CMK (cell line): ENCODE results near the gene GPHN.

Experiments used
- DNase-seq: peaks from one replicate; pipeline ENCODE4 v3.0.0-alpha.2; 2010; ENCODE audit warnings: low read depth

GPHN gene

DNA sequence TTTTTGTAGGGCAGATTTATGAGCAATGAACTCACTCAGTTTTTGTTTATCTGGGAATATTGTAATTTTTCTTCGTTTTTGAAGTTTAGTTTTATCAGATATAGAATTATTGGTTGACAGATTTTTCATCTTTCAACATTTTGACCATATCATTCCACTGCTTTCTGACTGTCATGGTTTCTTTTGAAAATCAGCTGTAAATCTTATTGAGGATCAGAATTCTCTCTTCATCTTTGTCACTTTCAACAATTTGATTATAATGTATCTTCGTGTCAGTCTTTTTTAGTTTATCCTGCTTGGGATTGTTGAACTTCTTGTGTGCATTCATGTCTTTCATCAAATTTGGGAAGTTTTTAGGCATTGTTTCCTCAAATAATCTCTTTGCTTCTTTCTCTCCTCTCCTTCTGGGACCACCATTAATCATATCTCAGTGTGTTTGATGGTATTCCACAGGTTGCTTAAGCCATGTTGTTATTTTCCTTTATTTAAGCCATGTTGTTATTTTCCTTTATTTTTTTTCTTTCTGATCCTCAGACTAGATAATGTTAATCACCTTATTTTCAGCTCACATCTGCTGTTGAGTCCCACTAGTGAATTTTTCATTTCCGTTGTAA, 451.6 kb downstream of the GPHN start:
- DNase-seq, result no peak

DNA sequence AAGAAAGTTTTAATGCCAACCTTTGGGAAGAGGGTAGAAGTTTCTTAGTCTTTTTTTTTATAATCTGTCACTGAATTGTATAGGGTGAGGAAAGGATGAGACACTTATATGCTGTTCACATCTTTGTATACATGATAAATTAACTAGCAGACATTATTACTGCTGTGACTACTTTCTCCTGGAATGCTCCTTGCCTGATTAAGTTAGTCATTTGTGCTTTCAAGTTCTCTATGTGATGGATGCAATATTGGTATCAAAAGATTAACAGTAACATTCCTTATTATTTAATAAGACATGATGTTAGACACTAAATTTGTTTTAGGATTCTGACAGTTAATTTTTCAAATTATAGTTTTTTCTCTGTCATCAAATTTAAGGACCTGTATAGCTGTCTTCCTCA, 457.9 kb downstream of the GPHN start:
- DNase-seq, result no peak

DNA sequence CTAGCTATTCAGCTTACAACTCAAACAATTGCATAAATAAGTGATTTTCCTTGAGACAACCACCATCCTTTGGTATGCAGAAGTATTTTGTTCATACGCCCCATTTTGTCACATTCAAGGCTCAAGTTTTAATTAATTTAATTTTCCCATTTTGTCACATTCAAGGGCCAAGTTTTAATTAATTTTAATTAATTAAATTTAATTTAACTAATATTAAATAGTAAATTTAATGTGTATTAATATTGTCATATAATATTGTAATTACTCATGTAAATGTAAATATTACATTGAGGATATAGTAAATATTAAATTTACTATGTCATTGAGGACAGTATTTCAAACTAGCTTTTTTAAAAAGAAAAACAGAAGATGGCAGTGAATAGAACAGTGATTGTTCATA, 464.5 kb downstream of the GPHN start:
- no peak for DNase-seq

DNA sequence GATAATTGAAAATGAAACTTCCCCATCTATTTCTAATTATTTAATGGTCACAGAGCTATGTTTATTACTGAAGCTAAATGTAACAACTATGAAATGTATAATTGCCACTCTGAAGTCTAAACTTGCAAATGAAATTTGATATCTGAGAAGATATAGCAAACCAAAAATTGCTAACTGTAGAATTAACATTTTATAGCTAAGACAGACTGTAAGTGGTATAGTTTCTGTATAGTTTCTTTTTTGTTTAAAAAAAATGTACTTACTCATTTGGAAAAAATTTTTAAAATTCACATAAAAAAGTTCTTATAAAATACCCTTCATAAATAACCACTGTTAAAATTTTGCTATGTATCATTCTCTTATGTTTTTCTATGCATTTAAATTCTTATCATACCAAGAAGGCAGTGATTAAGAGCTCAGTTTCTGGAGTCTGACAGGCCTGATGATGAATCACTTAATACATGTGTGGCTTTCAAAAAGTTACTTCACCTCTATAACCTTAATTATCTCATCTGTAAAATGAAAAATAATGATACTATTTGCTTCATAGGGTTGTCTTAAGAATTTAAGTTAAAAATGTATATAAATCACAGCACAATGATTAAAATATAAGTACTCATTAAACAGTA, 466.6 kb downstream of the GPHN start:
- no peak for DNase-seq

DNA sequence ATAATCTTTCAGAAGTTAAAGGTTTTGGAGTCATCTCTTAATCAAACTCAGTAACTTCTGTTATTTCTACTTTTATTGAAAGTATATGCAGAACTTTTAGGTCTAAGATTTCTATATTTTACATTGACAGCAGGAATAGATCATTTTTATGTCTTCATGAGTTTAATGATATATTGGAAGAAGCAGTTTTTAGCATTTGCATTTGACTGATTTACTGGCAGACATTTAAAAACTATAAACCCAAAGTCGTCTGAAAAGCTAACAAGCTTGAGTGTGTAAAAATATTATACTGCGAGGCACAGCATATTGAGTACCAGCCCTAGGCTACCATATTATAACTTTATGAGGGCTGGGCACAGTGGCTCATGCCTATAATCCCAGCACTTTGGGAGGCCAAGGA, 467.3 kb downstream of the GPHN start:
- DNase-seq, result no peak

DNA sequence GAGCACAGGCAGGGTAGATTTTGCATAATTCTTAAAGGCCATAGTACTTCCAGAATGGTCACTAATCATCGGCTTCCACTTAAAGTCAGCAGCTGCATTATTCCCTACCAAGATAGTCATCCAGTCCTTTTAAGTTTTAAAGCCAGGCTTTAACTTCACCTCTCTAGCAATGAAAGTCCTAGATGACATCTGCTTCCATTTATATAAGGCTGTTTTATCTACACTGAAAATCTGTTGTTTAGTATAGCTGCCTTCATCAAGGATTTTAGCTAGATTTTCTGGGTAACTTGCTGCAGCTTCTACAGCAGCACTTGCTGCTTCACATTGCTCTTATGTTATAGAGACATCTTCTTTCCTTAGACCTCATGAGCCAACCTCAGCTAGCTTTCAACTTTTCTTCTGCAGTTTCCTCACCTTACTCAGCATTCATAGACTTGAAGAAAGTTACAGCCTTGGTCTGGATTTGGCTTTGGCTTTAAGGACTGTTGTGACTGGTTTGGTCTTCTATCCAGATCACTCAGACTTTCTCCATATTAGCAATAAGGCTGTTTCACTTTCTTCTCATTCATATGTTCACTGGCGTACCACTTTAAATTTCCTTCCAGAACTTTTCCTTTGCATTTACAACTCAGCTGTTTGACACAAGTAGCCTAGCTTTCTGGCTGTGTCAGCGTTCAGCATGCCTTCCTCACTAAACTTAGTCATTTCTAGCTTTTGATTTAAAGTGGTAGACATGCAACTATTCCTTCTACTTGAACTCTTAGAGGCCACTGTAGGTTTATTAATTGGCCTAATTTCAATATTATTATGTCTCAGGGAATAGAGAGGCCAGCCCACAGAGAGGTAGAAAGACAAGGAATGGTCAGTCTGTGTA, 471.4 kb downstream of the GPHN start:
- no peak for DNase-seq

DNA sequence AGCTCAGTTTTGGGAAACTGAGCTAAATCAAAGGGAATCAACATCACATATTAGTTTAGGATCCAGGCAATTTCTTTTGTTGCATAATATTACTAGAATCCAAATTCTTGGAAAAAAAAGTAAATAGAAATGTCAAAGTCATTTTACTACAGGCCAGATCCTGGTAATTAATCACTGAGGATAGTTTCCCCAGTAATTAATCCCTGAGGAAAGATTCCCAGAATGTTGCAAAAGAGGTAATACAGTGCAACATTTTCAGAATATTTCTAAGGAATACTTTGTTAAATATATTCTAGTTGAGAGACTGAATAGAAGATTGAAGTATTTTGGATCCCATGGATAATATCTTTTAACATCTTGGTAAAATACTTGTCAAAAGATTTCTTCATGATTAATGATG, 474.3 kb downstream of the GPHN start:
- DNase-seq, result no peak

DNA sequence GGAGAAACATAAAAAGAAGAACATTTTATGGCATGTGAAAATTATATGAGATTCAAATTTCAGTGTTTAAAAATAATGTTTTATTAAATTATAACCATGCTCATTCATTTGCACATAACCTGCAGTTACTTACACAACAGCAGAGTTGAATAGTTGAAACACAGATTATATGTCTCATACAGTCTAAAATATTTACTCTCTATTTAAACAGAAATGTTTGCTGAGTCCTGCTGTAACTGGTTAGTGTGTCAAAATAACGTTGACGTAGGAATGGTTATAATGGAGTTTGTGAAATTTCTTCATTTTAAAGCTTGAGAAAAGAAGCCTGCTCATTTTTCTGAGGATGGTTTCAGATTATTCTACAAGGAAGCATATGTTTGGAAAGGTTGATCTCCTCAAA, 484.8 kb downstream of the GPHN start:
- DNase-seq, result no peak

DNA sequence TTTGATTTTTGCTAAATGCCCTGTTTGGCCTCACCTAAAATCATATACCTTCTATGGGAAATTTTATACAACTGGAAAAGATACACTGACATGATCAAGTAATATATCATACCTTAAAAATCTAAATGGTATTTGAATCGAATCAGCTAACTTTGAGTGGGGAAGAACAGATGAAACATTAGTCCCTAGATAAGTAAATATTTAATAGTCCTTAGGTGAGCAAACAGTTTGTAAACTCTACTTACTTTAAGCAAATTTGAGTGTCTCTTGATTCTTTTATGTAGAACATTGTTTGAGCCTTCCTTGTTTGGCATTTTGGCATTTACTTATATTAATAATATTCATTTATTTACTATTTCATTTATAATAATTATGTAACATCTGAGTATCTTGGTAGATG, 485.6 kb downstream of the GPHN start:
- no peak for DNase-seq

DNA sequence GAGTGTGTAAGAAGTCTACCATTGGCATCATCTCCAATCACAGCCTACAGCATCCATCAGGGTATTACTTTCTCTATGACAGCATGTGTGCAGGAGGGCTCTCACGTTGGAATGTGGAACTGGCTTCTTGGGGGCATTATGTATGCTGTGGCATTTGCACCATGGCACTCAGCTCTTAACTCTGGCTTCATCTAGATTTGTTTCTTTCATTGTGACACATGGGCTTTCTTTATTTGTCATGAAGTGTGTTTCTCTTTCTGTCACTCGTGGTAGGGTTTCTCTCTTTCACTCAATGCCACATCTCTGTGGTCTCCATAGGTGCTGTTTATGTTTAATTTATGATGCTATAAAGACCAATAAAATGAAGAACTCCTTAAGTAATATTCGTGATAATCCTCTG, 490.1 kb downstream of the GPHN start:
- DNase-seq, result no peak

DNA sequence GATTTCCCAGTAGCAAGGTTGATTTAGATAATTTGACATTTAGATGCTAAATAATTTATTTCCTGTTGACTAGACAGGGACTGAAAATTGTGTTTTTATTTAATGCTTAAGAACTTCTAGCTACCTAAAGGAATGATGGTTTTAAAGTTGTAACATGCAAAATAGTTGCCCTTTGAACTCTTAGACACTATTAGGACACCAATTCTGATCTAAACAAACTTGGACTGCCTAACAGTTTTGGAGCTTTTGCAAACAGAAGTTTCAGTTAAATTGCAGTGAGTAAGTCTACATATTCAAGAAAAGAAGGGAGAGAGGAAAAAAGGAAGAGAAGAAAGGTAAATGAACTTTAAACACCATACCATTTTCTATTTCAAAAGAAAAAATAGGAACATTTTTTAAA, 492.0 kb downstream of the GPHN start:
- DNase-seq, result no peak

DNA sequence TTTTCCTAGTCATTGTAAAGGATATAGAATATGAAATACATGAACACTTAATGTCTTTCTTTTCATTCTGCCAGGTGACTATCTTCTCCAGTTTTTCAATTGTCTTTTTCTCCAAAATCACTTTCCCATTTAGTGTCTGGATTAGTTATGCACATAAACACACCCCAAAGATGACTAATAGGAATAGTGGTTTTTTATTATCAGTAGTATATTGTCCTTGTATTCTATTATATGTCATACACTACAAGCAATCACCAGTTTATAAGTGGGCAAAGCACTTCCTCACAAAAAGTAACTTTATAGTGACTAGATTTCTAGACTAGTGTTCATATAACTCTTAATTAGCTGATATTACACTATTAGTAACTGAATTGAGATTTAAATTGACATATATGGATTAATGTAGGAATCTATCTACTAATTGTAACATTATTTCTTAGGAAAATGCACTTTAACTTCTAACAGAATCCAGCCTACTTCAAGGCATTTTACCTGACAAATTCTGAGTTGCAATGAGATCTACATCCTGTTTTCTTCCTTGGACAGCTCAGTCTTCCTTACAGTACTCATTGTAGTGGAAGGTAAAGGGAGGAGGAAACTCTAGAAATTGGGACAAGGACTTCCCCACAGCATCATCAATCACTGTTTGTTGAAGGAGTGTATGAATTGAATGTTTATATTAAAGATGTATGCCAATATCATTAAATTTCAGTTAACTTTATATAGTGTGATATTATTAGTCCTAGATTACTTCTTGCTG, 495.2 kb downstream of the GPHN start:
- DNase-seq, result no peak

DNA sequence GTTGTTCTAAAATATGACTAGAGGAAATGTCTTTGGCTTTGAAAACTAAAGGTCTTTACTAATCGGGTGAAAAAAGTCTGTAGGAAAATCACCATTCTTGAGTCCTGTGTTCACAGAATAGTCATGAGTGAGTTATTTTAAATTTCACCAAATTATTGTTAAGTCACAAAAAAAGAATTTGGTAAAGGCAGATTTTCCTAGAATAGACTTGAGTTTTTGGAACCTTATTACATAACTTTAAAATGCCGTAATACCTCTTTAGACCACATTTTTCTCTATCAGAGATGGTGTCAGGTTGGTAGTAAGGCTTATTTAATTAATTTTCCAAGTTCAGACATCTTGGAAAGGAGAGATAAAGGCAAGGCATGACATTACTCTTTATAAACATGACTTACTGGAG, 496.6 kb downstream of the GPHN start:
- no peak for DNase-seq

DNA sequence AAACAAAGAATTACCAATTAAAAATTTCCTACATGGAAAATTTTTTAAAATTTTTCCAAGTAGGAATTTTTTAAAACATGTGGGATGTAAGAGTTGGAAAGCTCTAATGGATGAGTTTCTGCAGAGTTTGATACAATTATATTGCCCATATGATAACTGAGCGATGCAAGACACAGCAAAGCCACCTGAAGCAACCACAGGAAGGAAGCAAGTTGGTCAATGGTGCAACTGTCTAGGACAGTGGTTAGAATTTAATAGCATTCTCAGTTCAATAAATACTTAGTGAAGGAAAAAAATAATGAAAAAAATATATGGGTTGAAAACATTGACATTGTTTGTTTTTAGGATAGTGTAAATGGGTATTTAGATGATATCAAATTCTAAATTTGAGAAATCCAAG, 502.7 kb downstream of the GPHN start:
- DNase-seq, result no peak

DNA sequence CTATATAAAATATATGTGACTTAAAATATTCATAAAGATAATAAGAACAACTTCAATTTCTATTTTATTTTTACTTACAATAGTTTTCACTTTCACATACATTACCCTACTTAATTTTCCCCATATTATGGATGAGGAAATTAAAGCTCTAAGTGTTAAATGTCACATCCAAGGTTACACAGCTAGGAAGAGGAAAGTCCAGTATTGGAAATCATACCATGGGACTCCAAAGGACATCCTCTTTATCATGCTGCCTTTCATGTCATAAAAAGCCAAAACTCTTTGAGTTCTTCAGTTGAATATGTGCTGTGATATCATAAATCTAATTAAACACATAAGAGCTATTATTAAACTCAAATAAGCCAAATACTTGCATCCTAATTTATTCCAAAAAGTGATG, 508.9 kb downstream of the GPHN start:
- no peak for DNase-seq

DNA sequence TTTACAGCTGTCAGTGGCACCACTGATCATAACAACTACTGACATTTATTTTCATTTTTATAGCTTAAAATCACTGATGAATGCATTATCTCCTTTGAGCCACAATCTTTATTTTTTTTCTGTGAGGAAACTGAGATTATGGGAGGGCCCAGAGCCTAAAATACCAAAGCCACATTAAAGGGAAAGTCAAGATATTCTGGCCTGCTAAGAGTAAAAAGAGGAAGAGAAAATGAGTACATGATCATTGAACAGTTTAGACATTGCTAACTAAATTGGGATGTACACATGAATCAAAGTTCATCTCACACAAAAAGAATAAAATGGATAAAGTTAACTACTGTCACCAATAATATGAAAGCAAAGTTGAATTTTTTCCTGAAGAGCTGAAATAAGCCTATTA, 510.8 kb downstream of the GPHN start:
- no peak for DNase-seq

DNA sequence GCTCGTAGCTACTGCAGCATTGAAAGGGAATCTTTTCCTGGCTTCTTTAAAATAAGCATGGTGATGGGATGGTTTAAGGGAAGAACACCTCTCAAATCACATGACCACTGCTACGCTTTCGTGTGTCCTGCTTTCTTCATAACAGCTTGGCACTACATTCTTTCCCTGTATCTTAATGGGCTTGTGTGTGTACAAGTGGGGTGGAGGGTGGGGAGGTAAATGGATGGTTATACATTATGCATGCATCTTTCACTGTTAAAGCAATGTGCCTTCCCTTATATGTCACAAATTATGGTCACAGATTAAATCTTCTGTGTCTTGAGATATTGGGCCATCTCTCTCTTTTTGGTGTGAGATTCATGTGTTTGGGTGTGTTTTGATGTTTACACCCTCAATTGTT, 511.8 kb downstream of the GPHN start:
- DNase-seq, result no peak

DNA sequence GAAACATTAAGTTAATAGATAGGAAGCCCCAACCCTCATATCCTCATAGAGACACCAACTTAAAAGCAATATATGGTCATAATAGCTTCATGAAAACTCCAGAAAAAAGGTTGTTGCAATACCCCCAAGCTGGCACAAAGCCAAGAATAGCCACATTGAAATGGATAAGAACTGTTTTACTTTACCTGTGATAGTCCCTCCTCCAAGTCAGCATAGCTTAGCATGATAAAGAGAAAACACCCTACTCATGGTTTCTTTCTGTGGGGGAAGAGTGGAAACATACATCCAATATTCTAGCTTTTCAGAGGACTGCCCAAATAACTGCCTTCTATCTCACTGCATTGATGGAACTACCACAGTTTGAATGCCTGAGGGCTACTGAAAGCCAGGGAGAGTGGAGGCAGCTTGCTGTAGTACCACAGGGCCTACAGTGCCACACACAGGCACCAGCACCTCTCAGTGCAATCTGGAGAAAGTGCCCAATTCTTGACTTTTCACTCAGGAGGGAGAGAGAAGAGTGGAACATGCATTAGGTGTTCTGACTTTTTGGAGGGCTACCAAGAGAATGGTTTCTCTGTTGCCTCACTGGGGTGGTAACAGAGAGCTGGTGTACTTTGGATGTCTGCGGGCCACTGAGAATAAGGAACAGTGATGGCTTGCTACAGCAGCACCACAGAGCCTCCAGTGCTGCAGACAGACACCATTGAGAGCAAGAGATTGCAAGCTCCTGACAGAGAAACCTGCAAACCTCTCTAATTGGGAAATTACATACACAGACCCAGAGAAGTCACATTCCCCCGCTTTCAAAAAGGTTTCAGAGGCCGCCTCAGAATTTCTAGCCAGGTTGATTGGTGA, 524.2 kb downstream of the GPHN start:
- no peak for DNase-seq

DNA sequence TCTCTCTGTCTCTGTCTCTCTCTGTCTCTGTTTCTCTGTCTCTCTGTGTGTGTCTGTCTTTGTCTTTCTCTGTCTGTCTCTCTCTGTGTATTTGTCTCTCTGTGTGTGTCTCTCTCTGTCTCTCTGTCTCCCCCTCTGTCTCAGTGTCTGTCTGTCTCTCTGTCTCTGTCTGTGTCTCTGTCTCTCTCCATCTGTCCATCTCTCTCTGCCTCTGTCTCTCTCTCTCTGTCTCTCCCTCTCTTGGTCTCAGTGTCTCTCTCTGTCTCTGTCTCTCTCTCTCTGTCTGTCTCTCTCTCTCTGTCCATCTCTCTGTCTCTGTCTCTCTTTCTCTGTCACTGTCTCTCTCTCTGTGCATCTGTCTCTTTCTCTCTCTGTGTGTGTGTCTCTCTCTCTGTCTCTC, 537.5 kb downstream of the GPHN start:
- no peak for DNase-seq

DNA sequence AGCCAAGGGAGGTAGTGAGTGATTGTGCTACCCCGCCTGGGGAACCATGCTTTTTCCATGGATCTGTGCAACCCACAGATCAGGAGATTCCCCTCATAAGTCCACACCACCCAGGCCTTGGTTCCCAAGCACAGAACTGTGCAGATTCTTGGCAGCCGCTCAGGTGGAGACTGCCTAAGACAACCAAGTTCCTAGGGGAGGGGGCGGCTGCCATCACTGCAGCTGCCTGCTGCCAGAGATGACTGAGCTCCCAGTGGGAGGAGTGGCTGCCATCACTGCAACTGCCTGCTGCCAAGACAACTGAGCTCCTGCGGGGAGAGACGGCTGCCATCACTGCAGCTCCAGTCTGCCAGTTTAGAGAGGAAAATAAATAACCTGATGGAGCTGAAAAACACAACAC, 542.9 kb downstream of the GPHN start:
- no peak for DNase-seq

DNA sequence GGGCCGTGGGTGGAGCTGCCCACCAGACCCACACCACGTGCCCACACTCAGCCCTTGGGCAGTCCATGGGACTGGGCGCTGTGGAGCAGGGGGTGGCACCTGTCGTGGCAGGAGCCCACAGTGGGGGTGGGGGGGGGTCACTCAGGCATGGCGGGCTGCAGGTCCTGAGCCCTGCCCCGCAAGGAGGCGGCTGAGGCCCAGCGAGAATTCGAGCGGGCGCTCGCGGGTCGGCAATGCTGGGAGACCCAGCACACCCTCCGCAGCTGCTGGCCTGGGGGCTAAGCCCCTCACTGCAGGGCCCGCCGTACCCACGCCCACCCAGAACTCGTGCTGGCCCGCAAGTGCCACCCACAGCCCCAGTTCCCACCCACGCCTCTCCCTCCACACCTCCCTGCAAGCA, 548.7 kb downstream of the GPHN start:
- no peak for DNase-seq

DNA sequence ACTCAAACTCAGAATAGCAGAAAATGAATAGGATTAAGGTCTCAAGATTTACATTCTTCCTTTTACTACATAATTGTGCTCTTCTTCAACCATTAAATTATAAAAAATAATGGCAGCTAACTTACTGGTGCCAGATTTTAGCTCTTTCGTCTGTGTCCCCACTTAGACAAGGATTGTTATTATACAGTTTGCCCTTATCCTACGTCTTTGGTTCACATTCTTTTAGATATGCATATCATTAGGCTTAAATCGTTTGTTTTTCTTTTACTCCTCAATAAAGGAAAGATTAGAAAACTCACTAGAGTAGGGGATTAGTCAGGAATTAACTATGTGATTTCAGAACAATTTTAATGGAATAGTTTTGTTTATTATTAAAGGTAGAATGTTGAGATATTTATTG, 551.6 kb downstream of the GPHN start:
- no peak for DNase-seq
